ENCODE data around the gene TRIM8.

DNA sequence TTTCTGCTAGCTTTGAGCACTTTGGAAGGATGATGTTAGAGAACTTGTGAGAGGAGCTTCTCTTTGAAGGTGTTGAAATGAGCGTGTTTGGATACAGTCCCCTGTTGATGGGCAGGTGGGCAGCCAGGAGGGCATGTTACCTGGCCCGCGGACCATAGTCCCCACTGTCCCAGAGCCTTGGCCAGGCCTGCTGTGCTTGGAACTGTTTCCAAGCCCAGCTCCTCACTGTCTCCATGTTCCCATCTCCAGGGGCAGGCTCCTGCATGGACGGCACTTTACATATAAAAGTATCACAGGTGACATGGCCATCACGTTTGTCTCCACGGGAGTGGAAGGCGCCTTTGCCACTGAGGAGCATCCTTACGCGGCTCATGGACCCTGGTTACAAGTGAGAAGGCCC lies 27.2 kb upstream of the TRIM8 start:
- TF ChIP-seq CTCF (IDR thresholded peaks at IDR 0.05; ENCODE audit: insufficient read depth, low read length) (no peak), POLR2AphosphoS5 (IDR thresholded peaks at IDR 0.05; ENCODE audit: low read depth) (no peak), REST (IDR thresholded peaks at IDR 0.05; ENCODE audit: insufficient replicate concordance, low read depth) (no peak), GABPA (IDR thresholded peaks at IDR 0.05; ENCODE audit: low read depth) (no peak)

Data from HL-60 (cell line).